Epithelial cell of esophagus (primary cell): Measurements from ENCODE around the gene OVOL1.
A peak's percentile ranks its signal among the peaks of the same experiment; 100 is the strongest.
"Not testable (repeated sequence)": the region's sequence is repeated elsewhere in the genome, so short reads cannot be mapped to it uniquely, and the experiment has no call there.

Experiments
- DNase-seq: peaks from one replicate; pipeline ENCODE4 v3.0.0; 2010; ENCODE audit warnings: low read depth
- H3K4me3 ChIP-seq: 2 replicates; pipeline ENCODE4 v1.5.1; 2011; ENCODE audit warnings: mild to moderate bottlenecking, low read length, control low read depth
- CTCF ChIP-seq: IDR thresholded peaks from 2 replicates; pipeline ENCODE4 v1.5.1; 2011; ENCODE audit warnings: low read depth, mild to moderate bottlenecking, low read length, control low read depth, inconsistent platforms; ENCODE audit not compliant: insufficient read depth; ENCODE audit errors: missing control alignments

Gene OVOL1

GRCh38 chr11:65821107-65821506 lies 34.2 kb downstream of the OVOL1 start:
- no peak overlapping the region for H3K4me3 ChIP-seq
- DNase-seq = no peak
- no peak for TF ChIP-seq CTCF

- DNase-seq = no peak
- no peak for TF ChIP-seq CTCF
- no peak overlapping the region for H3K4me3 ChIP-seq
Observed at GRCh38 chr11:65822776-65823528, 36.1 kb downstream of the OVOL1 start.

GRCh38 chr11:65826984-65827735 lies 40.3 kb downstream of the OVOL1 start:
- no peak for TF ChIP-seq CTCF
- no peak overlapping the region for H3K4me3 ChIP-seq
- DNase-seq = no peak

- no peak for DNase-seq
- no peak for TF ChIP-seq CTCF
- no peak overlapping the region for H3K4me3 ChIP-seq
Observed at GRCh38 chr11:65829459-65829858, 42.6 kb downstream of the OVOL1 start.

GRCh38 chr11:65832231-65832630 lies 45.4 kb downstream of the OVOL1 start:
- DNase-seq, H3K4me3 ChIP-seq: not testable (repeated sequence)

GRCh38 chr11:65833297-65834030 lies 46.6 kb downstream of the OVOL1 start, which contains the start of gene SNX32:
Gene SNX32 (plus strand): TSS chr11:65833963. CDS start chr11:65834066, 103 bp downstream.
- peak within 1 kb of the TSS; percentile 77 for H3K4me3 ChIP-seq
- peak; percentile 93 for DNase-seq
- TF ChIP-seq CTCF = no peak

GRCh38 chr11:65834202-65834601 lies 47.3 kb downstream of the OVOL1 start:
- TF ChIP-seq CTCF = no peak
- no peak for DNase-seq
- peak overlapping the region; percentile 77 for H3K4me3 ChIP-seq
